GM12872 (cell line): ENCODE results near the gene SLC22A7.
A peak's percentile ranks its signal among the peaks of the same experiment; 100 is the strongest.

Source experiments
- TF ChIP-seq, protein P1 (sequence below): IDR thresholded peaks from 3 replicates; pipeline ENCODE4 v1.5.1; 2011; ENCODE audit warnings: low read depth, mild to moderate bottlenecking, low read length, moderate library complexity; ENCODE audit not compliant: insufficient read depth

The SLC22A7 gene

DNA sequence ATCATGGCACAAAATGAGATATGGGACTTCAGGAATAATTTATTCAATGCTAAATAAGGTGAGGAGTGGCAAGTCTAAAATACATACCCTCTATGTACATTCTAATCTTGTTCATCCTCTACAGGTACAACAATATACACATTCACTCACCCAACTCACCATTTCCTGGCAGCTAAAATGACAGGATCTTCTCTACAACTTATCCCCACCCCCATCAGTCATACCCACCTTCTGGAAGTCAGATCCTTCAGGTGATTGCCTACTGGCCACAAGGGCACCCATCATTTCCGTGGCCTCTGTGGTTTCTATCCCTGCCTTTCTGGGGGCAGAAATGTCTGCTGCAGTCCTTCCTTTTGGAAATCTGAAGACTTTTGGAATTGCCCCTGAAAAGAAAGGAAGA, 33.4 kb downstream of the SLC22A7 start:
- TF ChIP-seq, protein P1, sequence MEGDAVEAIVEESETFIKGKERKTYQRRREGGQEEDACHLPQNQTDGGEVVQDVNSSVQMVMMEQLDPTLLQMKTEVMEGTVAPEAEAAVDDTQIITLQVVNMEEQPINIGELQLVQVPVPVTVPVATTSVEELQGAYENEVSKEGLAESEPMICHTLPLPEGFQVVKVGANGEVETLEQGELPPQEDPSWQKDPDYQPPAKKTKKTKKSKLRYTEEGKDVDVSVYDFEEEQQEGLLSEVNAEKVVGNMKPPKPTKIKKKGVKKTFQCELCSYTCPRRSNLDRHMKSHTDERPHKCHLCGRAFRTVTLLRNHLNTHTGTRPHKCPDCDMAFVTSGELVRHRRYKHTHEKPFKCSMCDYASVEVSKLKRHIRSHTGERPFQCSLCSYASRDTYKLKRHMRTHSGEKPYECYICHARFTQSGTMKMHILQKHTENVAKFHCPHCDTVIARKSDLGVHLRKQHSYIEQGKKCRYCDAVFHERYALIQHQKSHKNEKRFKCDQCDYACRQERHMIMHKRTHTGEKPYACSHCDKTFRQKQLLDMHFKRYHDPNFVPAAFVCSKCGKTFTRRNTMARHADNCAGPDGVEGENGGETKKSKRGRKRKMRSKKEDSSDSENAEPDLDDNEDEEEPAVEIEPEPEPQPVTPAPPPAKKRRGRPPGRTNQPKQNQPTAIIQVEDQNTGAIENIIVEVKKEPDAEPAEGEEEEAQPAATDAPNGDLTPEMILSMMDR, result no peak

DNA sequence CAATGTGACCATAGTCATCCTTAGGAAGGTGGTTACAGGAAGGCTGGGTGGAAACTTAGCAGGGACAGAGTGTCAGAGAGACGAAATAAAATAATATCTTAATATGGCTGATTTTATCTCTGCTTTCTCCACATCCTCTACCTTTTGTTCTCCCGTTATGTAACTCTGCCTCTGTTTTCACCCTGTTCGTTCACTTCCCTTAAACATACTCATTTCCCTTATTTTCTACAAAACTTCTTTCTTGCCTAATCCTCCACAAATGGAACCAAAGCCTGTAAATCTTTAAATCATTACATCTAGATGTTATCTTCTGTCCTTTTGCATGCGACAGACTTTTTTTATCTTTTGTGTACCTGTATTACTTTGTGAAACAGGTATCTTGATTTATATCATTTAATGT, 33.8 kb downstream of the SLC22A7 start:
- TF ChIP-seq, protein P1, result no peak

DNA sequence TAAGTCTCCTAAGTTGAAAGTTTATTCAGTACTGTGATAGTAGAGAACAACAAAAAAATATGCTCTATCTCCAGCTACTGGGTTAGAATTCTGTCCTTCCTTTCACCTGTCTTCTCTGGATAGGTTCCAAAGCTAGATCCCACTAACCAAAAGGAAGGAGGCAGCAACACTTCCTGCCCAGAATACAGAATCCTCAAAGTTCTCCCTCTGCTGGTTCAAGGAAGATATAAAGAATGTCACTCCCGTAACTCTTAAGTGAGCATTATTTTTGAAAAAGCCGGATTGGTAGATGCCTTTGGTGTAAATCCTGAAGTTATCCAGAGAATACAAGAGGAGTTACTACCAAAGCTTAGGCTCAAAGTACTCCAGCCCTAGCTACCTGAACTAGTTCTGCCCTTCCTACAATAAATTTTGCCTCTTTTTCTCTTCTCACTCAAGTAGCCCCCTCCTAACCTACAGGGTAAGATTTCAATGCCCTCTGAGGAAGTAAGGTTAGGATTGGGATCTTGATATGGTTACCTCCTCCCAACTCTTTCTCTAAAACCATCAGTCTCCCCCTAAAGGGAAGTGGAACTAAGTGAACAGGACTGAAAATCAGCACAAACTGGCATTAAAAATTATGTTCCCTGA, 36.5 kb downstream of the SLC22A7 start:
- TF ChIP-seq, protein P1, result peak; percentile 46; the same call in 2 of the 3 replicates

DNA sequence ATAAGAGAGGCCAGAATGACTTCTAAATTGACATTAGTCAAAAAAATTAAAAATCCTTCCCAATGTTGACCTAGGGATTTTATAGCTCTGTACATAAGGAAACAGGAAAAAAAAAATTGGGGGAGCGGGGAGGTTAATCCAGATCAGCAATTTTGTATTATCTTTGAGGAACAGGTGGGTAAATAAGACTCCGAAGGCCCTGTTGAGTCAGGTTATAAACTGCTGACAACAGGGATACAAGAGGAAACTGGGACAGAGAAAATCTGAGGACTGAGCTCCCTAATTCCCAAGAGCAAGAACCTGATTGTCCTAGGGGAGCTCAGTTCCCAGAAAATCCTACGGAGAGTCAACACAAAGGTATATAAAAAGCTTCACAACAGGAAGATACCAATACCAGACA, 37.4 kb downstream of the SLC22A7 start:
- TF ChIP-seq, protein P1, result no peak

DNA sequence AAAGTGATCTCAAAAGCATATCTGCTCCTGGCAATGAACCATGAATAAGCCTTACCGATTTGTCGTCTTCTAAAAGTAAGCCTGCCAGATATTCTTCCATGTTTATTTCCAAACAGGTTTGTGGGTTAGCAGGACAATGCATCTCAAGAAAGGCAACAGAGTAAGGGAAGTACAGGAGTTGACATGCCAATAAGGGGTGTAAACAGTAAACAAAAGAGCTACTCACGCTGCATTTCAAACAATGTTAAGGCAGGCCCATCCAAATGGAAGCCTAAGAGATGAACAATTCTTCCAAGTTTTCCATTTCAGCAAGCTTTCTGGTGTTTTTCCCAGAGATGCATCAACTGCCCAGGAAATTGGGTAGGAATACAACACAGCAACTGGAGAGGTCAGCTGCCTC, 38.3 kb downstream of the SLC22A7 start:
- TF ChIP-seq, protein P1, result no peak

DNA sequence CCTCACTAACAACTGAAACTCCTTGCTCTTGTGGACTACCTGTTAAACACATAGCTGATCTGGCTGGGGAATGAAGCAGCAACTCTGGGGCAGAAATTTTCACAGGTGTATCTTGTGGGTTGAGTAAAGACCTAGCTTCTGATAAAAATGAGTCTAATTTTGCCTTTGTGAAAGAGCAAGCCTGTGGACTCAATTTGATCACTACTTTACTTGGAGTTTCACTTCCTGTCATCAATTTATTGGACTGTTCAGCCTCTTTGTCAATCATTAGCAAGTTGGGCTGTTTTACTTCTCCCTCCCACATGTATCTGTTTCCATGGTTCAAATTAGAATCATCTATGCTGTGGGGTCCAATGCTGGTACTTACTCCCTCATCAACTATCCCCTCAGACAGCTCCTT, 40.2 kb downstream of the SLC22A7 start:
- TF ChIP-seq, protein P1, result no peak

DNA sequence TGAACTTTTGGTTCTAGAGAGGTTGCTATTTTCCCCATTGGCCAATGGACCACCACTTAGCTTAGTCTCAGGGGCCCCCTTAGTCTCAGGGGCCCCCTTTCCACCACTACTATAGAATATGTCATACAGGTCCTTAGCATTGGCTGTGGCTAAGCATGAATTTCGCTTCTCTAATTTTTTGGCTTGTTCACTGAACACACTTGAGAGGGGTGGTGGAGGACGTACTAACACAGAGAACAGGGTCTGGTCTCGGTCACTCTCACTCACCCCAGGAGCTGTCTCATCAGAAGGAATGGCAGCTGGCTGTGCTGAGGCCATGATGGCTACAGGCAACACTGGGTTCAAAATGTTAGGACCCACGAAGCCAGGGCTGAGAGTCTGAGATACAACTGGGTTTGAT, 41.1 kb downstream of the SLC22A7 start:
- TF ChIP-seq, protein P1, result no peak
